Measurements from ENCODE around the gene CIDEA. TPM values are rescaled to one million over a fixed set of nuclear protein-coding genes. Genes with fewer than 3 reads are reported as not detected.

Gene CIDEA
- total RNA-seq, 1 donor from 2014 or later = not detected

DNA sequence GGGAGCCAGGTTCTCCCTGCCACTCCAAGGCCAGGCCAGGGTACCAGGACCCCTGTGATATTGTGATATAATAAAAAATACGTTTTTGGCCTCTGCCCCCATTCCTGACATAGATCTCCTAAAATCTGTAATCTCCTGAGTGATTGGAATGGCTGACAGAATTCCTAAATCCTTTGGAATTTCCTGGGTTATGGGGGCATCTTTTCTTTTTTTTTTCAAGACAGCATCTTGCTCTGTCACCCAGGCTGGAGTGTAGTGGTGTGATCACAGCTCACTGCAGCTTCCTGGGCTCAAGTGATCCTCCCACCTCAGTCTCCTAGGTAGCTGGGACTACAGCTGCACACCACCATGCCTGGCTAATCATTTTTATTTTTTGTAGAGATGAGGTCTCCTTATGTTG is 27.7 kb downstream of the CIDEA start:
- Histone ChIP-seq H3K36me3 (no peaks in the 10 kb centered on the region), H3K27me3 (no peaks in the 10 kb centered on the region), H3K27ac (no peak overlapping the region), H3K4me1 (peaks cover 15% of the 10 kb centered on the region), H3K4me3 (no peak overlapping the region), H3K9me3 (no peaks in the 10 kb centered on the region)
- intact Hi-C loops (cut with DNase I) = no loop called here
- DNase-seq (no peak), ATAC-seq (no peak)
- TF ChIP-seq CTCF (IDR thresholded peaks at IDR 0.05) = no peak

GRCh38 chr18:12282442-12283039 is 28.4 kb downstream of the CIDEA start:
- Histone ChIP-seq H3K36me3 (no peaks in the 10 kb centered on the region), H3K27ac (no peak overlapping the region), H3K9me3 (no peaks in the 10 kb centered on the region), H3K4me3 (no peak overlapping the region), H3K4me1 (peaks cover 15% of the 10 kb centered on the region), H3K27me3 (peaks cover 6% of the 10 kb centered on the region)
- DNase-seq (no peak), ATAC-seq (no peak)
- no peak for TF ChIP-seq CTCF (IDR thresholded peaks at IDR 0.05)
- intact Hi-C loops (cut with DNase I) = no loop called here

GRCh38 chr18:12283256-12283655 is 29.1 kb downstream of the CIDEA start:
- DNase-seq (no peak), ATAC-seq (no peak)
- no peak overlapping the region for H3K4me3 ChIP-seq
- no peaks in the 10 kb centered on the region for H3K36me3 ChIP-seq
- no peaks in the 10 kb centered on the region for H3K9me3 ChIP-seq
- H3K4me1 ChIP-seq = peaks cover 17% of the 10 kb centered on the region
- peaks cover 12% of the 10 kb centered on the region for H3K27me3 ChIP-seq
- no peak for TF ChIP-seq CTCF (IDR thresholded peaks at IDR 0.05)
- H3K27ac ChIP-seq = no peak overlapping the region
- intact Hi-C loops (cut with DNase I) = no loop called here

DNA sequence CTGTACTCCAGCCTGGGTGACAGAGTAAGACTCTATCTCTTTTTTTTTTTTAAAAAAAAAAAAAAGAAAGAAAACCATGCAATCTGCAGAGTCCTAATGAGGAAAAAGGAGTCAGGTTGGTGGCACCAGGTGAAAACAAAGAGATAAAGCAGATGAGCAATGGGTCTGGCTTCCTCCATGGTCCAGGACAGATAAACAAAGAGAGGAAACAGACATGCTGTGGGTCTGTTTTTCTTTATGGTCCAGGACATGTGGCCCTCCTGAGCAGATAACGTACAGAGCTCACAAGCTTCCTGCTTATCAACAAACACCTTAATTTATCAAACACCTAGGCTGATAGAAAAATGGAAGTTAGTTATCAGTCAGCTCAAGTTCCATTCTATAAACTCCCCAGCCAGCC is 29.5 kb downstream of the CIDEA start:
- no peak overlapping the region for H3K27ac ChIP-seq
- H3K27me3 ChIP-seq = peaks cover 16% of the 10 kb centered on the region
- H3K9me3 ChIP-seq = no peaks in the 10 kb centered on the region
- no peaks in the 10 kb centered on the region for H3K36me3 ChIP-seq
- DNase-seq (no peak), ATAC-seq (no peak)
- intact Hi-C loops (cut with DNase I) = no loop called here
- no peak for TF ChIP-seq CTCF (IDR thresholded peaks at IDR 0.05)
- no peak overlapping the region for H3K4me3 ChIP-seq
- peaks cover 17% of the 10 kb centered on the region for H3K4me1 ChIP-seq

GRCh38 chr18:12287131-12287681 is 33.0 kb downstream of the CIDEA start:
- DNase-seq = peak; percentile 71
- Histone ChIP-seq H3K4me3 (peak overlapping the region; percentile 45), H3K9me3 (no peaks in the 10 kb centered on the region), H3K36me3 (no peaks in the 10 kb centered on the region), H3K4me1 (peaks cover 12% of the 10 kb centered on the region), H3K27ac (peak overlapping the region; percentile 70), H3K27me3 (peaks cover 34% of the 10 kb centered on the region)
- TF ChIP-seq CTCF (IDR thresholded peaks at IDR 0.05) = no peak
- intact Hi-C loops (cut with DNase I) = no loop called here
- ATAC-seq = peak; percentile 83
